ENCODE data around the gene USP53. TPM values are rescaled to one million over a fixed set of nuclear protein-coding genes. Genes with fewer than 3 reads are reported as not detected.
A peak's percentile ranks its signal among the peaks of the same experiment; 100 is the strongest.

Gene USP53
- total and polyA plus RNA-seq, 9 of the 15 experiments (the other 6 are each of a cell fraction or from before 2014, with no cell fraction given) = 2.9 to 9.6 (median 8.3) TPM

DNA sequence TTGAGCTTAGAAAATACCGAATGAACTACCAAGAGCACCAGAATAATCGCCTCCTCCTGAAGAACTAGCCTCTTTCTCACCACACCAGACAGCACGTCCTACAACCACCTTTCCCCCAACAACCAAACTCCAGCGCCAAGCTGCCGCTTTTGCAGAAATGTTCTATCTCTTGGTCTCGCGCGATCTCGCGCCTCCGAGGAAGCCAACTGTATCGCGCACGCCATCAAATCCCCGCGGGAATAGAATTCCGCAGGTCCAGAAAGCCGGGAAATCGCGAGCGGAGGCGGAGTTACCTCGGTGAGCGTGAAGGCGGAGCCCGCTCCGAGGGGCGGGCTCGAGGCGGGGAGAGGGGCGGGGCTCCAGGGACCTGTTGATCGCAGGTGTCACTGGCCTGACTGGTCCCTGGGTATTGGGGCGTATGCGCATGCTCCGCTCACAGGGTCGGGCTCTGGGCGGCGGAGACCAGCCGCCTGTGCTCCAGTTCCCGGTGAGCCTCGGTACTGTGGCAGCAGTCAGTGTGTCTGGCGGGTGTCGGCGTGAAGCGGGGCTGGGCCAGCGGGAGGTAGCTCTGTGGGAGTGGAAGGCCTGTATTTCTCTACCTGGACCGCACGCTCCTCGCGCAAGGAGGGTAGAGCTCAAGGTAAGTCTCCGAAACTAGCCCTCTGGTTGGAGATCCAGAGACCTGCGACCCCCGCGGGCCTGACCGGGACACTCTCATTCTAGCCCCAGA lies at the start of gene USP53 (continued):
- TF ChIP-seq SNRNP70 (optimal IDR thresholded peaks at IDR 0.05; ENCODE audit: low read depth, low read length) (no peak), ZSCAN29 (IDR thresholded peaks at IDR 0.05) (no peak), ZNF184 (CRISPR knock-in tag; IDR thresholded peaks at IDR 0.05) (no peak), DACH1 (IDR thresholded peaks at IDR 0.05; ENCODE audit: partially characterized antibody) (no peak), ELF2 (CRISPR knock-in tag; IDR thresholded peaks at IDR 0.05) (no peak), ZNF668 (CRISPR knock-in tag; IDR thresholded peaks at IDR 0.05) (no peak), ATF1 (CRISPR knock-in tag; IDR thresholded peaks at IDR 0.05) (no peak), ATF1 (tag; IDR thresholded peaks at IDR 0.05) (no peak), NCOA2 (IDR thresholded peaks at IDR 0.05; ENCODE audit: partially characterized antibody in 2 of 2) (no peak), MXI1 (IDR thresholded peaks at IDR 0.05; ENCODE audit: low read depth, low read length) (no peak), TBL1XR1 (IDR thresholded peaks at IDR 0.05; ENCODE audit: low read length in 2 of 2) (no peak), COPS2 (conservative IDR thresholded peaks at IDR 0.05) (no peak), NRF1 (conservative IDR thresholded peaks at IDR 0.05 in 1 of 2, IDR thresholded peaks at IDR 0.05 in 1 of 2) (peak; percentile 95 to 96), CBFB (CRISPR knock-in tag; IDR thresholded peaks at IDR 0.05) (peak; percentile 77; the same call in 1 of the 2 replicates), HDAC3 (IDR thresholded peaks at IDR 0.05; ENCODE audit: borderline replicate concordance, partially characterized antibody) (no peak), RBM17 (IDR thresholded peaks at IDR 0.05; ENCODE audit: borderline replicate concordance, low read depth, low read length) (no peak)
- TF ChIP-seq, protein P1, sequence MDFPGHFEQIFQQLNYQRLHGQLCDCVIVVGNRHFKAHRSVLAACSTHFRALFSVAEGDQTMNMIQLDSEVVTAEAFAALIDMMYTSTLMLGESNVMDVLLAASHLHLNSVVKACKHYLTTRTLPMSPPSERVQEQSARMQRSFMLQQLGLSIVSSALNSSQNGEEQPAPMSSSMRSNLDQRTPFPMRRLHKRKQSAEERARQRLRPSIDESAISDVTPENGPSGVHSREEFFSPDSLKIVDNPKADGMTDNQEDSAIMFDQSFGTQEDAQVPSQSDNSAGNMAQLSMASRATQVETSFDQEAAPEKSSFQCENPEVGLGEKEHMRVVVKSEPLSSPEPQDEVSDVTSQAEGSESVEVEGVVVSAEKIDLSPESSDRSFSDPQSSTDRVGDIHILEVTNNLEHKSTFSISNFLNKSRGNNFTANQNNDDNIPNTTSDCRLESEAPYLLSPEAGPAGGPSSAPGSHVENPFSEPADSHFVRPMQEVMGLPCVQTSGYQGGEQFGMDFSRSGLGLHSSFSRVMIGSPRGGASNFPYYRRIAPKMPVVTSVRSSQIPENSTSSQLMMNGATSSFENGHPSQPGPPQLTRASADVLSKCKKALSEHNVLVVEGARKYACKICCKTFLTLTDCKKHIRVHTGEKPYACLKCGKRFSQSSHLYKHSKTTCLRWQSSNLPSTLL (IDR thresholded peaks at IDR 0.05) = no peak
- TF ChIP-seq, protein P2, sequence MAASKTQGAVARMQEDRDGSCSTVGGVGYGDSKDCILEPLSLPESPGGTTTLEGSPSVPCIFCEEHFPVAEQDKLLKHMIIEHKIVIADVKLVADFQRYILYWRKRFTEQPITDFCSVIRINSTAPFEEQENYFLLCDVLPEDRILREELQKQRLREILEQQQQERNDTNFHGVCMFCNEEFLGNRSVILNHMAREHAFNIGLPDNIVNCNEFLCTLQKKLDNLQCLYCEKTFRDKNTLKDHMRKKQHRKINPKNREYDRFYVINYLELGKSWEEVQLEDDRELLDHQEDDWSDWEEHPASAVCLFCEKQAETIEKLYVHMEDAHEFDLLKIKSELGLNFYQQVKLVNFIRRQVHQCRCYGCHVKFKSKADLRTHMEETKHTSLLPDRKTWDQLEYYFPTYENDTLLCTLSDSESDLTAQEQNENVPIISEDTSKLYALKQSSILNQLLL (CRISPR knock-in tag; IDR thresholded peaks at IDR 0.05; ENCODE audit: borderline replicate concordance) = no peak
- TF ChIP-seq, protein P3, sequence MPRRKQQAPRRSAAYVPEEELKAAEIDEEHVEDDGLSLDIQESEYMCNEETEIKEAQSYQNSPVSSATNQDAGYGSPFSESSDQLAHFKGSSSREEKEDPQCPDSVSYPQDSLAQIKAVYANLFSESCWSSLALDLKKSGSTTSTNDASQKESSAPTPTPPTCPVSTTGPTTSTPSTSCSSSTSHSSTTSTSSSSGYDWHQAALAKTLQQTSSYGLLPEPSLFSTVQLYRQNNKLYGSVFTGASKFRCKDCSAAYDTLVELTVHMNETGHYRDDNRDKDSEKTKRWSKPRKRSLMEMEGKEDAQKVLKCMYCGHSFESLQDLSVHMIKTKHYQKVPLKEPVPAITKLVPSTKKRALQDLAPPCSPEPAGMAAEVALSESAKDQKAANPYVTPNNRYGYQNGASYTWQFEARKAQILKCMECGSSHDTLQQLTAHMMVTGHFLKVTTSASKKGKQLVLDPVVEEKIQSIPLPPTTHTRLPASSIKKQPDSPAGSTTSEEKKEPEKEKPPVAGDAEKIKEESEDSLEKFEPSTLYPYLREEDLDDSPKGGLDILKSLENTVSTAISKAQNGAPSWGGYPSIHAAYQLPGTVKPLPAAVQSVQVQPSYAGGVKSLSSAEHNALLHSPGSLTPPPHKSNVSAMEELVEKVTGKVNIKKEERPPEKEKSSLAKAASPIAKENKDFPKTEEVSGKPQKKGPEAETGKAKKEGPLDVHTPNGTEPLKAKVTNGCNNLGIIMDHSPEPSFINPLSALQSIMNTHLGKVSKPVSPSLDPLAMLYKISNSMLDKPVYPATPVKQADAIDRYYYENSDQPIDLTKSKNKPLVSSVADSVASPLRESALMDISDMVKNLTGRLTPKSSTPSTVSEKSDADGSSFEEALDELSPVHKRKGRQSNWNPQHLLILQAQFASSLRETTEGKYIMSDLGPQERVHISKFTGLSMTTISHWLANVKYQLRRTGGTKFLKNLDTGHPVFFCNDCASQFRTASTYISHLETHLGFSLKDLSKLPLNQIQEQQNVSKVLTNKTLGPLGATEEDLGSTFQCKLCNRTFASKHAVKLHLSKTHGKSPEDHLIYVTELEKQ (CRISPR knock-in tag; IDR thresholded peaks at IDR 0.05) = no peak
- TF ChIP-seq, protein P4, sequence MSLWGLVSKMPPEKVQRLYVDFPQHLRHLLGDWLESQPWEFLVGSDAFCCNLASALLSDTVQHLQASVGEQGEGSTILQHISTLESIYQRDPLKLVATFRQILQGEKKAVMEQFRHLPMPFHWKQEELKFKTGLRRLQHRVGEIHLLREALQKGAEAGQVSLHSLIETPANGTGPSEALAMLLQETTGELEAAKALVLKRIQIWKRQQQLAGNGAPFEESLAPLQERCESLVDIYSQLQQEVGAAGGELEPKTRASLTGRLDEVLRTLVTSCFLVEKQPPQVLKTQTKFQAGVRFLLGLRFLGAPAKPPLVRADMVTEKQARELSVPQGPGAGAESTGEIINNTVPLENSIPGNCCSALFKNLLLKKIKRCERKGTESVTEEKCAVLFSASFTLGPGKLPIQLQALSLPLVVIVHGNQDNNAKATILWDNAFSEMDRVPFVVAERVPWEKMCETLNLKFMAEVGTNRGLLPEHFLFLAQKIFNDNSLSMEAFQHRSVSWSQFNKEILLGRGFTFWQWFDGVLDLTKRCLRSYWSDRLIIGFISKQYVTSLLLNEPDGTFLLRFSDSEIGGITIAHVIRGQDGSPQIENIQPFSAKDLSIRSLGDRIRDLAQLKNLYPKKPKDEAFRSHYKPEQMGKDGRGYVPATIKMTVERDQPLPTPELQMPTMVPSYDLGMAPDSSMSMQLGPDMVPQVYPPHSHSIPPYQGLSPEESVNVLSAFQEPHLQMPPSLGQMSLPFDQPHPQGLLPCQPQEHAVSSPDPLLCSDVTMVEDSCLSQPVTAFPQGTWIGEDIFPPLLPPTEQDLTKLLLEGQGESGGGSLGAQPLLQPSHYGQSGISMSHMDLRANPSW (CRISPR knock-in tag; IDR thresholded peaks at IDR 0.05) = no peak
